ENCODE data around the gene GALK2. TPM values are rescaled to one million over a fixed set of nuclear protein-coding genes. Genes with fewer than 3 reads are reported as not detected.

Gene GALK2
- total RNA-seq, 1 donor from 2014 or later, result 26.4 TPM

DNA sequence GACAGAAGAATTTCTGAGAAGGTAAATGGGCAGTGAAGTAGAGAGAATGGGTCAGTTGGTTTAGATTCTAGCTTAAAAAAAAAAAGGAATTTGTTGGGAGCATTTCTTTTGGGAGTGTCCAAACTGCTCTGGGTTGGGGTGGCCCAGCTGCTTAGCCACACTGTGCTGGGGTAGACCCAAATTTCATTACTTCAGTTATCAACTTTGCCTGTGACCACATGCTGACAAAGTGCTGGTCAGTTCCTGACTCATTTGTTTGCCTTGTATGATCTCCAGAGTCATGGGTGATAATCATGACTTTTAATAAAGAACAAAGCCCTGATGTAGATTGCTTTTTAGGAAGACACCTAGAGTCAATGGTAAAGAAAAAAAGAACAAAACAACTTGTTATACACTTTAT lies 131.5 kb downstream of the GALK2 start:
- H3K27ac Mint-ChIP-seq (ENCODE audit: unreplicated experiment), result no peak overlapping the region
- no peak for DNase-seq (ENCODE audit: extremely low spot score, unreplicated experiment)
- H3K36me3 Mint-ChIP-seq (ENCODE audit: unreplicated experiment), result peaks cover 34% of the 10 kb centered on the region
- H3K9me3 Mint-ChIP-seq (ENCODE audit: unreplicated experiment), result peaks cover 9% of the 10 kb centered on the region
- TF ChIP-seq, protein P1, sequence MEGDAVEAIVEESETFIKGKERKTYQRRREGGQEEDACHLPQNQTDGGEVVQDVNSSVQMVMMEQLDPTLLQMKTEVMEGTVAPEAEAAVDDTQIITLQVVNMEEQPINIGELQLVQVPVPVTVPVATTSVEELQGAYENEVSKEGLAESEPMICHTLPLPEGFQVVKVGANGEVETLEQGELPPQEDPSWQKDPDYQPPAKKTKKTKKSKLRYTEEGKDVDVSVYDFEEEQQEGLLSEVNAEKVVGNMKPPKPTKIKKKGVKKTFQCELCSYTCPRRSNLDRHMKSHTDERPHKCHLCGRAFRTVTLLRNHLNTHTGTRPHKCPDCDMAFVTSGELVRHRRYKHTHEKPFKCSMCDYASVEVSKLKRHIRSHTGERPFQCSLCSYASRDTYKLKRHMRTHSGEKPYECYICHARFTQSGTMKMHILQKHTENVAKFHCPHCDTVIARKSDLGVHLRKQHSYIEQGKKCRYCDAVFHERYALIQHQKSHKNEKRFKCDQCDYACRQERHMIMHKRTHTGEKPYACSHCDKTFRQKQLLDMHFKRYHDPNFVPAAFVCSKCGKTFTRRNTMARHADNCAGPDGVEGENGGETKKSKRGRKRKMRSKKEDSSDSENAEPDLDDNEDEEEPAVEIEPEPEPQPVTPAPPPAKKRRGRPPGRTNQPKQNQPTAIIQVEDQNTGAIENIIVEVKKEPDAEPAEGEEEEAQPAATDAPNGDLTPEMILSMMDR (IDR thresholded peaks at IDR 0.05), result no peak
- no peaks in the 10 kb centered on the region for H3K27me3 Mint-ChIP-seq (ENCODE audit: unreplicated experiment)
- no peak overlapping the region for H3K4me3 Mint-ChIP-seq (ENCODE audit: unreplicated experiment)
- peaks cover 2% of the 10 kb centered on the region for H3K4me1 Mint-ChIP-seq (ENCODE audit: unreplicated experiment)

DNA sequence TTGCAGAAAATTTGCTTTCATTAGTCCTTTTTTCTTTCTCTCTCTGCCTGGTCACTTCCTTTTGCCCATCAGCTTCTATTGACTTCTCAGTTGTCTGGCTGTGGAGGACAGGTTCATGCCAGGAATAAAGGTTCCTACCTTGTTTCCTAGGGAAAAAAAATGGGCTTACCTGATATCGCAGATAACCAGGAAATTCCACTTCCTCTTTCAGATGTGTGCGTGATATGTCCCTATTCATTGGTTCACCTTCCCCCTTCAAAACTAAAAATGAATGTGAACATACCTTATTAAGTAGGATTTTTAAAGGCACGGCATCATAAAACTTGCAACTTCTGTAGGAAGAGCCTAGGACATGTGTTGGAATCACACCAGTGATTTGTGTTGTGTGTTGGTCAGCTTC lies 133.0 kb downstream of the GALK2 start:
- TF ChIP-seq, protein P1 (IDR thresholded peaks at IDR 0.05), result no peak
- Mint-ChIP-seq H3K27me3 (ENCODE audit: unreplicated experiment) (no peaks in the 10 kb centered on the region), H3K36me3 (ENCODE audit: unreplicated experiment) (peaks cover 27% of the 10 kb centered on the region), H3K4me1 (ENCODE audit: unreplicated experiment) (peaks cover 2% of the 10 kb centered on the region), H3K27ac (ENCODE audit: unreplicated experiment) (no peak overlapping the region), H3K4me3 (ENCODE audit: unreplicated experiment) (no peak overlapping the region), H3K9me3 (ENCODE audit: unreplicated experiment) (peaks cover 3% of the 10 kb centered on the region)
- no peak for DNase-seq (ENCODE audit: extremely low spot score, unreplicated experiment)

DNA sequence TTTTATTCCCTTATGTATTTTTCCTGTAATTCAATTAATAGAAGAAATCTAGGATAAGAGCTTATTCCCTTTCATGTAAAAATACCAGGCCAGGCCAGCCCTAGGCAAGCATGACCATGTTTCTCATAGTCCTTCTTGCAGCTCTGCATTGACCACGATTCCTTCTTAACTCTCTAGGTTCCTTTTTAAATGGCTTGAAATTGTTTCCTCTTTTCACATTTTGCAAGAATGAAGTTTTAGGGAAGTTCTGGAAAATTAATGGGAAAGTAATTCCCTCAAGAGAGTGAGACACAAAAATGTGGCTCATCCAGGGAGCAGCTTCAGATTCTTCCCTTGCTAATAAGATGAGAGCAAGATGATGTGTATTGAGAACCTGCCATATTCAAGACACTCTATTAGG lies 136.5 kb downstream of the GALK2 start:
- peaks cover 26% of the 10 kb centered on the region for H3K36me3 Mint-ChIP-seq (ENCODE audit: unreplicated experiment)
- no peak for DNase-seq (ENCODE audit: extremely low spot score, unreplicated experiment)
- TF ChIP-seq, protein P1 (IDR thresholded peaks at IDR 0.05), result no peak
- peaks cover 2% of the 10 kb centered on the region for H3K4me1 Mint-ChIP-seq (ENCODE audit: unreplicated experiment)
- no peaks in the 10 kb centered on the region for H3K27me3 Mint-ChIP-seq (ENCODE audit: unreplicated experiment)
- no peak overlapping the region for H3K27ac Mint-ChIP-seq (ENCODE audit: unreplicated experiment)
- H3K9me3 Mint-ChIP-seq (ENCODE audit: unreplicated experiment), result no peaks in the 10 kb centered on the region
- H3K4me3 Mint-ChIP-seq (ENCODE audit: unreplicated experiment), result no peak overlapping the region

DNA sequence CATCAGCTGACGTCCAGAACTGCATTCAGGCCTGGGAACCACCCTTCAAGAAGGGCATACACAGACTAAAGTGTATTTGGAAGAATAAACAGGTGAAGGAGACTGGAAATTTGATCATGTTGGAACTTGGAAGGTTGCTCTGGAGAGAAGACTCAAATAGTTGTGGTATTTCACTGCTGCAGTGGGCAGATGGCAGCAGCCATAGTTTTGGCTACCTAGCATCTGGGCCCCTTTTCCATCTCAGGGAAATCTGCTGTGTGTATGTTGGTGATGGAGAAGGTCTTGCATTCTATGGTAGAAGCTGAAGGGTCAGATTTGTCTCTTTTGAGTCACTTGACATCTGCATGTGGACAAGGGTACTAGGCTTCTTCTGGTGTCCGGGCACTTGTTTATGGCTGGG lies 138.6 kb downstream of the GALK2 start:
- H3K4me1 Mint-ChIP-seq (ENCODE audit: unreplicated experiment), result peaks cover 5% of the 10 kb centered on the region
- TF ChIP-seq, protein P1 (IDR thresholded peaks at IDR 0.05), result no peak

DNA sequence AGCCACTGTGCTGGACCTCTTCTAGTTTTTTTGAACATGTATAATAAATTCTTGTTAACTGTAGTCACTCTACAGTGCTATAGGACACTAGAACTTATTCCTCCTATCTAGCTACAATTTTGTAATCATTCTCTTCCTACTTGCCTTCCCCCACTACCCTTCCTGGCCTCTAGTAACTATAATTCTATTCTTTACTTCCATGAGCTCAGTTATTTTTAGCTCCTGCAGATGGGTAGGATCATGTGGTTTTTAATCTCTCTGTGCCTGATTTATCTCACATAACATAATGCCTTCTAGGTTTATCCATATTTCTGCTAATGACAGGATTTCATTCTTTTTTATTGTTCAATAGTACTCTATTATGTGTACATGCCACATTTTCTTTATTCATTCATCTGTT lies 139.8 kb downstream of the GALK2 start:
- TF ChIP-seq, protein P1 (IDR thresholded peaks at IDR 0.05), result no peak
- Mint-ChIP-seq H3K27ac (ENCODE audit: unreplicated experiment) (no peak overlapping the region), H3K4me1 (ENCODE audit: unreplicated experiment) (peaks cover 12% of the 10 kb centered on the region), H3K36me3 (ENCODE audit: unreplicated experiment) (peaks cover 18% of the 10 kb centered on the region), H3K27me3 (ENCODE audit: unreplicated experiment) (no peaks in the 10 kb centered on the region), H3K9me3 (ENCODE audit: unreplicated experiment) (no peaks in the 10 kb centered on the region), H3K4me3 (ENCODE audit: unreplicated experiment) (no peak overlapping the region)
- no peak for DNase-seq (ENCODE audit: extremely low spot score, unreplicated experiment)

More for the DNA sequence above, 138.6 kb downstream of the GALK2 start:
- Mint-ChIP-seq H3K9me3 (ENCODE audit: unreplicated experiment) (no peaks in the 10 kb centered on the region), H3K27me3 (ENCODE audit: unreplicated experiment) (no peaks in the 10 kb centered on the region), H3K36me3 (ENCODE audit: unreplicated experiment) (peaks cover 27% of the 10 kb centered on the region), H3K27ac (ENCODE audit: unreplicated experiment) (no peak overlapping the region), H3K4me3 (ENCODE audit: unreplicated experiment) (no peak overlapping the region)
- DNase-seq (ENCODE audit: extremely low spot score, unreplicated experiment), result no peak
